WTC11 (cell line): Measurements from ENCODE around the gene MT2A. TPM values are rescaled to one million over a fixed set of nuclear protein-coding genes. Genes with fewer than 3 reads are reported as not detected.

Experiments used
- ATAC-seq: fragments of 200-7000 bp; cut with Tn5 transposase; 2 replicates; pipeline ENCODE4 v1.10.0; 2021; ENCODE audit warnings: mild to moderate bottlenecking, moderate library complexity
- CTCF ChIA-PET: fragments of 300-600 bp; sonication (Branson Sonifier 250); formaldehyde crosslinking; loops from one replicate; lab custom pipeline; 2021; ENCODE audit warnings: antibody characterized with exemption; lab: Charles Lee
- POLR2A ChIA-PET: fragments of 350-600 bp; sonication (Branson Sonifier 250); formaldehyde crosslinking; loops from one replicate; lab custom pipeline; 2021; ENCODE audit warnings: antibody characterized with exemption; lab: Charles Lee
- DNase-seq: peaks from one replicate; pipeline ENCODE4 v3.0.0; 2021; ENCODE audit warnings: low spot score
- H3K27ac Mint-ChIP-seq: 2 replicates; pipeline ENCODE4 v1.8.0; 2021; ENCODE audit warnings: mixed read lengths
- H3K27me3 Mint-ChIP-seq: 2 replicates; pipeline ENCODE4 v1.8.0; 2021; ENCODE audit warnings: low read depth, mild to moderate bottlenecking, moderate library complexity, mixed read lengths
- H3K36me3 Mint-ChIP-seq: 2 replicates; pipeline ENCODE4 v1.8.0; 2021; ENCODE audit warnings: mixed read lengths
- H3K4me1 Mint-ChIP-seq: 2 replicates; pipeline ENCODE4 v1.8.0; 2022; ENCODE audit warnings: mixed read lengths
- H3K4me3 Mint-ChIP-seq: 2 replicates; pipeline ENCODE4 v1.8.0; 2021; ENCODE audit warnings: mild to moderate bottlenecking, moderate library complexity, mixed read lengths
- H3K9me3 Mint-ChIP-seq: 2 replicates; pipeline ENCODE4 v1.8.0; 2021; ENCODE audit warnings: mixed read lengths
- ATF1 ChIP-seq: sonication (generic); formaldehyde crosslinking; IDR thresholded peaks from 2 replicates; pipeline ENCODE4 v1.8.1; 2023; ENCODE audit warnings: mild to moderate bottlenecking, moderate library complexity, missing genetic modification reagents
- ATF6 ChIP-seq: sonication (generic); formaldehyde crosslinking; IDR thresholded peaks from 2 replicates; pipeline ENCODE4 v1.8.1; 2023; ENCODE audit warnings: mild to moderate bottlenecking, missing genetic modification reagents
- E2F1 ChIP-seq: sonication (generic); formaldehyde crosslinking; IDR thresholded peaks from 2 replicates; pipeline ENCODE4 v1.8.0; 2022; ENCODE audit warnings: mild to moderate bottlenecking, missing genetic modification reagents
- FOXP4 ChIP-seq: sonication (generic); formaldehyde crosslinking; IDR thresholded peaks from 2 replicates; pipeline ENCODE4 v1.8.0; 2022; ENCODE audit warnings: mild to moderate bottlenecking, missing genetic modification reagents
- HMGA2 ChIP-seq: fragments of 250-450 bp; sonication (Bioruptor Pico); IDR thresholded peaks from 2 replicates; pipeline ENCODE4 v1.4.0; 2021; ENCODE audit warnings: mild to moderate bottlenecking, moderate library complexity
- MYBL2 ChIP-seq: sonication (generic); formaldehyde crosslinking; IDR thresholded peaks from 2 replicates; pipeline ENCODE4 v1.8.1; 2023; ENCODE audit warnings: mild to moderate bottlenecking, moderate library complexity, missing genetic modification reagents
- PRRX2 ChIP-seq: fragments of 250-450 bp; sonication (Bioruptor Pico); IDR thresholded peaks from 2 replicates; pipeline ENCODE4 v1.8.0; 2021; ENCODE audit warnings: mild to moderate bottlenecking
- SP1 ChIP-seq: sonication (generic); formaldehyde crosslinking; conservative IDR thresholded peaks from 2 replicates; pipeline ENCODE4 v1.8.1; 2022; ENCODE audit warnings: missing genetic modification reagents
- STAT6 ChIP-seq: sonication (generic); formaldehyde crosslinking; conservative IDR thresholded peaks from 2 replicates; pipeline ENCODE4 v1.8.1; 2023; ENCODE audit warnings: mild to moderate bottlenecking, low read depth, missing genetic modification reagents, moderate library complexity
- TCF7 ChIP-seq: sonication (generic); formaldehyde crosslinking; IDR thresholded peaks from 2 replicates; pipeline ENCODE4 v1.8.0; 2022; ENCODE audit warnings: mild to moderate bottlenecking, low read depth, missing genetic modification reagents, moderate library complexity
- TEAD4 ChIP-seq: sonication (generic); formaldehyde crosslinking; IDR thresholded peaks from 2 replicates; pipeline ENCODE4 v1.8.0; 2022; ENCODE audit warnings: mild to moderate bottlenecking, missing genetic modification reagents
- TP53 ChIP-seq: sonication (generic); formaldehyde crosslinking; IDR thresholded peaks from 2 replicates; pipeline ENCODE4 v1.8.1; 2023; ENCODE audit warnings: mild to moderate bottlenecking, missing genetic modification reagents
- USF2 ChIP-seq: sonication (generic); formaldehyde crosslinking; IDR thresholded peaks from 2 replicates; pipeline ENCODE4 v1.8.1; 2023; ENCODE audit warnings: mild to moderate bottlenecking, missing genetic modification reagents, moderate library complexity
- ZBTB21 ChIP-seq: sonication (generic); formaldehyde crosslinking; IDR thresholded peaks from 2 replicates; pipeline ENCODE4 v1.8.1; 2023; ENCODE audit warnings: mild to moderate bottlenecking, missing genetic modification reagents, borderline replicate concordance
- ZMAT4 ChIP-seq: fragments of 250-450 bp; sonication (Bioruptor Pico); IDR thresholded peaks from 2 replicates; pipeline ENCODE4 v1.9.0; 2021; ENCODE audit warnings: mild to moderate bottlenecking
- ZNF138 ChIP-seq: sonication (generic); formaldehyde crosslinking; conservative IDR thresholded peaks from 2 replicates; pipeline ENCODE4 v1.8.1; 2022; ENCODE audit warnings: mild to moderate bottlenecking, moderate library complexity, missing genetic modification reagents
- ZNF219 ChIP-seq: sonication (generic); formaldehyde crosslinking; IDR thresholded peaks from 2 replicates; pipeline ENCODE4 v1.8.0; 2023; ENCODE audit warnings: missing genetic modification reagents, mild to moderate bottlenecking, borderline replicate concordance
- ZNF263 ChIP-seq: sonication (generic); formaldehyde crosslinking; IDR thresholded peaks from 2 replicates; pipeline ENCODE4 v1.8.1; 2022; ENCODE audit warnings: low read depth, mild to moderate bottlenecking, moderate library complexity, missing genetic modification reagents
- ZNF423 ChIP-seq: fragments of 250-450 bp; sonication (Bioruptor Pico); IDR thresholded peaks from 2 replicates; pipeline ENCODE4 v2.1.2; 2022; ENCODE audit warnings: mild to moderate bottlenecking, moderate library complexity
- ZNF425 ChIP-seq: fragments of 250-450 bp; sonication (Bioruptor Pico); conservative IDR thresholded peaks from 2 replicates; pipeline ENCODE4 v1.9.0; 2021; ENCODE audit warnings: mild to moderate bottlenecking
- ZNF532 ChIP-seq: fragments of 250-450 bp; sonication (Bioruptor Pico); IDR thresholded peaks from 2 replicates; pipeline ENCODE4 v1.9.0; 2021; ENCODE audit warnings: mild to moderate bottlenecking, borderline replicate concordance
- total RNA-seq: library from RNA; stranded (reverse); gene quantifications from 3 replicates; pipeline ENCODE4 v1.2.3, GENCODE V29; 2021

MT2A gene
- total RNA-seq, 1 experiment from 2014 or later: 139 TPM

- TF ChIP-seq ZNF532 (CRISPR knock-in tag): no peak
- no peak for TF ChIP-seq ZNF263 (CRISPR knock-in tag)
- TF ChIP-seq MYBL2: no peak
- TF ChIP-seq TP53 (CRISPR knock-in tag): no peak
- TF ChIP-seq TEAD4 (CRISPR knock-in tag): no peak
- TF ChIP-seq, all 79 proteins: peak for 0
Measured at GRCh38 chr16:56639045-56639444, 30.7 kb downstream of the MT2A start (continued).

- no peak overlapping the region for H3K27ac Mint-ChIP-seq
- H3K4me3 Mint-ChIP-seq: no peak overlapping the region
- ATAC-seq (no peak), DNase-seq (no peak)
- peaks cover 100% of the 10 kb centered on the region for H3K27me3 Mint-ChIP-seq
- H3K36me3 Mint-ChIP-seq: no peaks in the 10 kb centered on the region
- CTCF ChIA-PET: interaction anchor here (1.4 kb wide), 2 partner anchors 15 to 39 kb away, joined by 3 to 6 read pairs; partner anchors contain the start of gene MT1E
- H3K4me1 Mint-ChIP-seq: peaks cover 31% of the 10 kb centered on the region
- TF ChIP-seq ZNF423: no peak
- no peak for TF ChIP-seq ZBTB21 (CRISPR knock-in tag)
- TF ChIP-seq ATF1 (CRISPR knock-in tag): no peak
- no peak for TF ChIP-seq SP1 (CRISPR knock-in tag)
- TF ChIP-seq USF2 (CRISPR knock-in tag): no peak
- no peak for TF ChIP-seq FOXP4 (CRISPR knock-in tag)
- no peak for TF ChIP-seq ZMAT4 (CRISPR knock-in tag)
- TF ChIP-seq PRRX2 (CRISPR knock-in tag): no peak
- no peak for TF ChIP-seq STAT6 (CRISPR knock-in tag)
- TF ChIP-seq TCF7 (CRISPR knock-in tag): no peak
- no peak for TF ChIP-seq ZNF138
- no peak for TF ChIP-seq E2F1 (CRISPR knock-in tag)
- no peak for TF ChIP-seq ZNF219 (CRISPR knock-in tag)
- TF ChIP-seq HMGA2 (CRISPR knock-in tag): no peak
- TF ChIP-seq ZNF425 (CRISPR knock-in tag): no peak
- no peak for TF ChIP-seq ATF6 (CRISPR knock-in tag)
- POLR2A ChIA-PET: interaction anchor here (0.9 to 1.5 kb wide), 3 partner anchors 9 to 37 kb away, joined by 3 to 4 read pairs (median 3); partner anchors contain the start of gene MT1E
- no peaks in the 10 kb centered on the region for H3K9me3 Mint-ChIP-seq
Measured at GRCh38 chr16:56640076-56640475, 31.7 kb downstream of the MT2A start.
